ENCODE results near the gene RBMS1. TPM values are rescaled to one million over a fixed set of nuclear protein-coding genes. Genes with fewer than 3 reads are reported as not detected.

RBMS1 gene
- total and polyA plus RNA-seq, 2 experiments from 2014 or later, result 55.5 to 94.8 TPM

- TF ChIP-seq, protein P1, sequence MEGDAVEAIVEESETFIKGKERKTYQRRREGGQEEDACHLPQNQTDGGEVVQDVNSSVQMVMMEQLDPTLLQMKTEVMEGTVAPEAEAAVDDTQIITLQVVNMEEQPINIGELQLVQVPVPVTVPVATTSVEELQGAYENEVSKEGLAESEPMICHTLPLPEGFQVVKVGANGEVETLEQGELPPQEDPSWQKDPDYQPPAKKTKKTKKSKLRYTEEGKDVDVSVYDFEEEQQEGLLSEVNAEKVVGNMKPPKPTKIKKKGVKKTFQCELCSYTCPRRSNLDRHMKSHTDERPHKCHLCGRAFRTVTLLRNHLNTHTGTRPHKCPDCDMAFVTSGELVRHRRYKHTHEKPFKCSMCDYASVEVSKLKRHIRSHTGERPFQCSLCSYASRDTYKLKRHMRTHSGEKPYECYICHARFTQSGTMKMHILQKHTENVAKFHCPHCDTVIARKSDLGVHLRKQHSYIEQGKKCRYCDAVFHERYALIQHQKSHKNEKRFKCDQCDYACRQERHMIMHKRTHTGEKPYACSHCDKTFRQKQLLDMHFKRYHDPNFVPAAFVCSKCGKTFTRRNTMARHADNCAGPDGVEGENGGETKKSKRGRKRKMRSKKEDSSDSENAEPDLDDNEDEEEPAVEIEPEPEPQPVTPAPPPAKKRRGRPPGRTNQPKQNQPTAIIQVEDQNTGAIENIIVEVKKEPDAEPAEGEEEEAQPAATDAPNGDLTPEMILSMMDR (conservative IDR thresholded peaks at IDR 0.05; ENCODE audit: low read depth in 2 of 2), result no peak
- TF ChIP-seq, protein P2, sequence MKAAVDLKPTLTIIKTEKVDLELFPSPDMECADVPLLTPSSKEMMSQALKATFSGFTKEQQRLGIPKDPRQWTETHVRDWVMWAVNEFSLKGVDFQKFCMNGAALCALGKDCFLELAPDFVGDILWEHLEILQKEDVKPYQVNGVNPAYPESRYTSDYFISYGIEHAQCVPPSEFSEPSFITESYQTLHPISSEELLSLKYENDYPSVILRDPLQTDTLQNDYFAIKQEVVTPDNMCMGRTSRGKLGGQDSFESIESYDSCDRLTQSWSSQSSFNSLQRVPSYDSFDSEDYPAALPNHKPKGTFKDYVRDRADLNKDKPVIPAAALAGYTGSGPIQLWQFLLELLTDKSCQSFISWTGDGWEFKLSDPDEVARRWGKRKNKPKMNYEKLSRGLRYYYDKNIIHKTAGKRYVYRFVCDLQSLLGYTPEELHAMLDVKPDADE (IDR thresholded peaks at IDR 0.05), result no peak
- TF ChIP-seq STAT1 (IDR thresholded peaks at IDR 0.05; ENCODE audit: unreplicated experiment) (no peak), EZH2 (IDR thresholded peaks at IDR 0.05; ENCODE audit: low read depth, unreplicated experiment) (no peak), CREB1 (CRISPR knock-in tag; IDR thresholded peaks at IDR 0.05; ENCODE audit: low read depth) (no peak), JUNB (IDR thresholded peaks at IDR 0.05; ENCODE audit: unreplicated experiment) (no peak)
- TF ChIP-seq, protein P3, sequence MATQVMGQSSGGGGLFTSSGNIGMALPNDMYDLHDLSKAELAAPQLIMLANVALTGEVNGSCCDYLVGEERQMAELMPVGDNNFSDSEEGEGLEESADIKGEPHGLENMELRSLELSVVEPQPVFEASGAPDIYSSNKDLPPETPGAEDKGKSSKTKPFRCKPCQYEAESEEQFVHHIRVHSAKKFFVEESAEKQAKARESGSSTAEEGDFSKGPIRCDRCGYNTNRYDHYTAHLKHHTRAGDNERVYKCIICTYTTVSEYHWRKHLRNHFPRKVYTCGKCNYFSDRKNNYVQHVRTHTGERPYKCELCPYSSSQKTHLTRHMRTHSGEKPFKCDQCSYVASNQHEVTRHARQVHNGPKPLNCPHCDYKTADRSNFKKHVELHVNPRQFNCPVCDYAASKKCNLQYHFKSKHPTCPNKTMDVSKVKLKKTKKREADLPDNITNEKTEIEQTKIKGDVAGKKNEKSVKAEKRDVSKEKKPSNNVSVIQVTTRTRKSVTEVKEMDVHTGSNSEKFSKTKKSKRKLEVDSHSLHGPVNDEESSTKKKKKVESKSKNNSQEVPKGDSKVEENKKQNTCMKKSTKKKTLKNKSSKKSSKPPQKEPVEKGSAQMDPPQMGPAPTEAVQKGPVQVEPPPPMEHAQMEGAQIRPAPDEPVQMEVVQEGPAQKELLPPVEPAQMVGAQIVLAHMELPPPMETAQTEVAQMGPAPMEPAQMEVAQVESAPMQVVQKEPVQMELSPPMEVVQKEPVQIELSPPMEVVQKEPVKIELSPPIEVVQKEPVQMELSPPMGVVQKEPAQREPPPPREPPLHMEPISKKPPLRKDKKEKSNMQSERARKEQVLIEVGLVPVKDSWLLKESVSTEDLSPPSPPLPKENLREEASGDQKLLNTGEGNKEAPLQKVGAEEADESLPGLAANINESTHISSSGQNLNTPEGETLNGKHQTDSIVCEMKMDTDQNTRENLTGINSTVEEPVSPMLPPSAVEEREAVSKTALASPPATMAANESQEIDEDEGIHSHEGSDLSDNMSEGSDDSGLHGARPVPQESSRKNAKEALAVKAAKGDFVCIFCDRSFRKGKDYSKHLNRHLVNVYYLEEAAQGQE (IDR thresholded peaks at IDR 0.05; ENCODE audit: unreplicated experiment), result no peak
- no peaks in the 10 kb centered on the region for H3K79me2 ChIP-seq (replicated peaks; ENCODE audit: insufficient read depth)
Measured at GRCh38 chr2:160301420-160301819, 192.2 kb downstream of the RBMS1 start.

DNA sequence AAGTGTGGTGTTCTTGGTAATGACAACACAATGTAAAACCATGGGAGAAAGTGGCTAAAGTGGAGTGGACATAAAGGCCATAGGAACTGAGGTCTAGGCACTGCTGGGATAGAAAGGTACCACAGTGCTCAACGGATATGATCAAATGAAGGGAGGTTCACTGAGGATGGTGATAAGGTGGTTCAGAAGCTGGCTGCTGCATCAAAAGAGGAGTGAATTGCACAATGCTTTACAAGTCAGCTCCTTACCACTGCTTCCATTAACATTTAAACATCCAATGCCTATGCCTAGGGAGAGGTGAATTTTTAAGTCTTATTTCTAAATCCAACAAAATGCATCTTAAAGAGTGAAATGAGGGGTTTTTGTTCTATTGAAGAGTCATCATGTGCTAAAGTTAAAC, 193.4 kb downstream of the RBMS1 start:
- Histone ChIP-seq H3K4me2 (no peak overlapping the region; the same call in 1 of the 2 replicates), H3K27me3 (ENCODE audit: insufficient read depth) (no peaks in the 10 kb centered on the region), H3K36me3 (ENCODE audit: insufficient read depth) (no peaks in the 10 kb centered on the region), H2AFZ (no peak overlapping the region), H3K79me2 (replicated peaks; ENCODE audit: insufficient read depth) (no peaks in the 10 kb centered on the region), H3K27ac (ENCODE audit: low read depth) (no peak overlapping the region), H3F3A (replicated peaks; ENCODE audit: low read depth) (no peaks in the 10 kb centered on the region), H3K9me2 (ENCODE audit: insufficient read depth) (no peaks in the 10 kb centered on the region), H4K20me1 (replicated peaks; ENCODE audit: insufficient read depth) (0 out of 2 replicates have a peak, but pooled peaks cover 3% of the 10 kb centered on the region), H3K4me1 (ENCODE audit: insufficient read depth) (peaks cover 11% of the 10 kb centered on the region), H3K4me3 (no peak overlapping the region)
- Mint-ChIP-seq H3K9me3 (no peaks in the 10 kb centered on the region), H3K27ac (no peak overlapping the region), H3K4me3 (no peak overlapping the region), H3K4me1 (peaks cover 20% of the 10 kb centered on the region), H3K36me3 (ENCODE audit: low read depth) (peaks cover 27% of the 10 kb centered on the region), H3K27me3 (ENCODE audit: insufficient read depth, low read depth, poor library complexity) (no peaks in the 10 kb centered on the region)
- DNase-seq (ENCODE audit: low spot score) (no peak), ATAC-seq (no peak)
- TF ChIP-seq NANOG (IDR thresholded peaks at IDR 0.05; ENCODE audit: borderline replicate concordance) (no peak), EZH2 (IDR thresholded peaks at IDR 0.05; ENCODE audit: low read depth, unreplicated experiment) (no peak), STAT1 (IDR thresholded peaks at IDR 0.05; ENCODE audit: unreplicated experiment) (no peak), JUNB (IDR thresholded peaks at IDR 0.05; ENCODE audit: unreplicated experiment) (no peak), ZNF114 (CRISPR knock-in tag; IDR thresholded peaks at IDR 0.05) (no peak), CREB1 (CRISPR knock-in tag; IDR thresholded peaks at IDR 0.05; ENCODE audit: low read depth) (no peak), ZNF331 (CRISPR knock-in tag; IDR thresholded peaks at IDR 0.05; ENCODE audit: low read depth) (no peak), POLR2AphosphoS5 (IDR thresholded peaks at IDR 0.05; ENCODE audit: low read depth) (no peak)
- TF ChIP-seq, protein P3 (IDR thresholded peaks at IDR 0.05; ENCODE audit: unreplicated experiment), result no peak
- TF ChIP-seq, protein P1 (conservative IDR thresholded peaks at IDR 0.05; ENCODE audit: low read depth in 2 of 2), result no peak

More at GRCh38 chr2:160301420-160301819, 192.2 kb downstream of the RBMS1 start:
- H3K27me3 Mint-ChIP-seq (ENCODE audit: insufficient read depth, low read depth, poor library complexity), result no peaks in the 10 kb centered on the region
- DNase-seq (ENCODE audit: low spot score) (no peak), ATAC-seq (no peak)
- no peak overlapping the region for H3K4me3 ChIP-seq
- H3K4me3 Mint-ChIP-seq, result no peak overlapping the region
- H3K27me3 ChIP-seq (ENCODE audit: insufficient read depth), result no peaks in the 10 kb centered on the region
- H3K36me3 ChIP-seq (ENCODE audit: insufficient read depth), result no peaks in the 10 kb centered on the region
- H4K20me1 ChIP-seq (replicated peaks; ENCODE audit: insufficient read depth), result 0 out of 2 replicates have a peak, but pooled peaks cover 3% of the 10 kb centered on the region
- H3K4me1 ChIP-seq (ENCODE audit: insufficient read depth), result peaks cover 11% of the 10 kb centered on the region
- H3K36me3 Mint-ChIP-seq (ENCODE audit: low read depth), result peaks cover 27% of the 10 kb centered on the region
- no peak overlapping the region for H3K27ac Mint-ChIP-seq
- no peak overlapping the region for H3K4me2 ChIP-seq
- H3F3A ChIP-seq (replicated peaks; ENCODE audit: low read depth), result no peaks in the 10 kb centered on the region
- peaks cover 20% of the 10 kb centered on the region for H3K4me1 Mint-ChIP-seq
- H3K9me3 Mint-ChIP-seq, result no peaks in the 10 kb centered on the region
- no peak overlapping the region for H2AFZ ChIP-seq
- H3K9me2 ChIP-seq (ENCODE audit: insufficient read depth), result no peaks in the 10 kb centered on the region
- H3K27ac ChIP-seq (ENCODE audit: low read depth), result no peak overlapping the region

Data from GM23338 (cell line).